Stimulated activated CD4-positive, alpha-beta T cell treated with anti-CD3 and anti-CD28 coated beads, Interleukin-12 subunit alpha, Interleukin-12 subunit beta, amount 100 ng/mL, for 4 hours (primary cell): ENCODE results near the gene ZNF410.
"Not testable (repeated sequence)": the region's sequence is repeated elsewhere in the genome, so short reads cannot be mapped to it uniquely, and the experiment has no call there.

Experiments used
- DNase-seq: peaks from one replicate; pipeline ENCODE4 v3.0.0-alpha.2; 2020

ZNF410 gene

GRCh38 chr14:73886449-73887317, at the start of gene ZNF410:
TSS of gene ZNF410 (plus strand) at chr14:73886859. CDS start at chr14:73892176, 5,317 bp downstream.
- peak; percentile 91 for DNase-seq

GRCh38 chr14:73838293-73839034, 48.2 kb upstream of the ZNF410 start:
- not testable (repeated sequence) for DNase-seq

- no peak for DNase-seq
These were observed 44.5 kb upstream of the ZNF410 start for GRCh38 chr14:73842201-73842600.

- DNase-seq = no peak
These were observed 43.8 kb upstream of the ZNF410 start for GRCh38 chr14:73842851-73843250.

- DNase-seq = no peak
These were observed 43.4 kb upstream of the ZNF410 start for GRCh38 chr14:73843296-73843695.

GRCh38 chr14:73846947-73847346, 39.7 kb upstream of the ZNF410 start:
- DNase-seq = no peak

- DNase-seq = no peak
These were observed 35.7 kb upstream of the ZNF410 start for GRCh38 chr14:73851000-73851399.

- peak; percentile 79 for DNase-seq
These were observed 34.9 kb upstream of the ZNF410 start, which contains the start of gene PTGR2 for GRCh38 chr14:73851567-73852382. TSS of gene PTGR2 (plus strand) at chr14:73851831. CDS start at chr14:73858863, 7,032 bp downstream.

- DNase-seq = no peak
These were observed 27.5 kb upstream of the ZNF410 start for GRCh38 chr14:73859145-73859544.

- DNase-seq = no peak
These were observed 25.6 kb upstream of the ZNF410 start for GRCh38 chr14:73861073-73861472.

GRCh38 chr14:73862480-73862879, 24.2 kb upstream of the ZNF410 start:
- no peak for DNase-seq

GRCh38 chr14:73863209-73863608, 23.4 kb upstream of the ZNF410 start:
- DNase-seq = no peak

GRCh38 chr14:73865534-73866113, 21.0 kb upstream of the ZNF410 start:
- DNase-seq = no peak

GRCh38 chr14:73869754-73870153, 16.9 kb upstream of the ZNF410 start:
- DNase-seq = not testable (repeated sequence)

- DNase-seq = no peak
These were observed 16.0 kb upstream of the ZNF410 start for GRCh38 chr14:73870525-73871235.

- DNase-seq = no peak
These were observed 13.0 kb upstream of the ZNF410 start for GRCh38 chr14:73873660-73874059.

- no peak for DNase-seq
These were observed 8.9 kb upstream of the ZNF410 start for GRCh38 chr14:73877790-73878189.

- DNase-seq = no peak
These were observed 8.2 kb upstream of the ZNF410 start for GRCh38 chr14:73878436-73878835.

GRCh38 chr14:73879027-73879426, 7.6 kb upstream of the ZNF410 start:
- no peak for DNase-seq

GRCh38 chr14:73884438-73885190, 2.0 kb upstream of the ZNF410 start:
- DNase-seq = no peak

GRCh38 chr14:73887318-73887616, 608 bp downstream of the ZNF410 start:
- DNase-seq = no peak
